D721Med (cell line): ENCODE measurements around the gene CCDC86.
A peak's percentile ranks its signal among the peaks of the same experiment; 100 is the strongest.

Experiments used
- DNase-seq: peaks from one replicate; pipeline ENCODE4 v3.0.0; 2011; ENCODE audit warnings: low spot score; ENCODE audit not compliant: insufficient read length
- FAIRE-seq: peaks from 2 replicates; lab custom pipeline; 2011; peaks lifted over from hg19 to GRCh38; lab: Jason Lieb, UNC
- TF ChIP-seq, protein P1 (sequence below): IDR thresholded peaks from 2 replicates; pipeline ENCODE4 v1.5.1; 2012; ENCODE audit warnings: mild to moderate bottlenecking, control low read depth; ENCODE audit not compliant: insufficient read depth; ENCODE audit errors: missing control alignments

CCDC86 gene

GRCh38 chr11:60841797-60842667 lies at the start of gene CCDC86:
TSS of gene CCDC86 (plus strand) at chr11:60842113. CDS start at chr11:60842125, 12 bp downstream.
- TF ChIP-seq, protein P1, sequence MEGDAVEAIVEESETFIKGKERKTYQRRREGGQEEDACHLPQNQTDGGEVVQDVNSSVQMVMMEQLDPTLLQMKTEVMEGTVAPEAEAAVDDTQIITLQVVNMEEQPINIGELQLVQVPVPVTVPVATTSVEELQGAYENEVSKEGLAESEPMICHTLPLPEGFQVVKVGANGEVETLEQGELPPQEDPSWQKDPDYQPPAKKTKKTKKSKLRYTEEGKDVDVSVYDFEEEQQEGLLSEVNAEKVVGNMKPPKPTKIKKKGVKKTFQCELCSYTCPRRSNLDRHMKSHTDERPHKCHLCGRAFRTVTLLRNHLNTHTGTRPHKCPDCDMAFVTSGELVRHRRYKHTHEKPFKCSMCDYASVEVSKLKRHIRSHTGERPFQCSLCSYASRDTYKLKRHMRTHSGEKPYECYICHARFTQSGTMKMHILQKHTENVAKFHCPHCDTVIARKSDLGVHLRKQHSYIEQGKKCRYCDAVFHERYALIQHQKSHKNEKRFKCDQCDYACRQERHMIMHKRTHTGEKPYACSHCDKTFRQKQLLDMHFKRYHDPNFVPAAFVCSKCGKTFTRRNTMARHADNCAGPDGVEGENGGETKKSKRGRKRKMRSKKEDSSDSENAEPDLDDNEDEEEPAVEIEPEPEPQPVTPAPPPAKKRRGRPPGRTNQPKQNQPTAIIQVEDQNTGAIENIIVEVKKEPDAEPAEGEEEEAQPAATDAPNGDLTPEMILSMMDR = no peak
- FAIRE-seq (no peak), DNase-seq (peak; percentile 99)

DNA sequence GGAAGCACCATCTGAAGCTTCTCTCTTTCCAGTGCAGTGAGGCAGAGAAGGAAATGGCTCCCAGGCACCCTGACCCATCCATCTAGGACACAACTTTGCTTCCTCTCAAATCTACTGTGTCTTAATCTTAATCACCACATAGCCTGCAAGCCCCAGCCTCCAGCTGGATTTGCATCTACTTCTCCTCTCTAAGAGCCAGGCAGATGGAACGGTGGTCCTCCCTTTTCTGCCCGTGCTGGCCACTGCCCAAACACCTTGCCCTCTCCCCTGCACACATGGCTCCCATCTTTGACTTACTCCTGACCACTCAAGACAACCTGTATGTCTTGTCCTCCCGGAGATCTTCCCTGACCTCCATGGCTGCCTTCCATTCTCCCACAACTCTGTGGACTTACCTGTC lies 49.4 kb upstream of the CCDC86 start:
- FAIRE-seq = no peak
- no peak for DNase-seq
- TF ChIP-seq, protein P1 = no peak

GRCh38 chr11:60795291-60795690 lies 46.6 kb upstream of the CCDC86 start:
- DNase-seq (no peak), FAIRE-seq (no peak)
- TF ChIP-seq, protein P1 = no peak

GRCh38 chr11:60797846-60798630 lies 43.9 kb upstream of the CCDC86 start:
- TF ChIP-seq, protein P1 = no peak
- FAIRE-seq (no peak), DNase-seq (no peak)

GRCh38 chr11:60798631-60799030 lies 43.3 kb upstream of the CCDC86 start:
- TF ChIP-seq, protein P1 = no peak
- no peak for FAIRE-seq
- DNase-seq = no peak

DNA sequence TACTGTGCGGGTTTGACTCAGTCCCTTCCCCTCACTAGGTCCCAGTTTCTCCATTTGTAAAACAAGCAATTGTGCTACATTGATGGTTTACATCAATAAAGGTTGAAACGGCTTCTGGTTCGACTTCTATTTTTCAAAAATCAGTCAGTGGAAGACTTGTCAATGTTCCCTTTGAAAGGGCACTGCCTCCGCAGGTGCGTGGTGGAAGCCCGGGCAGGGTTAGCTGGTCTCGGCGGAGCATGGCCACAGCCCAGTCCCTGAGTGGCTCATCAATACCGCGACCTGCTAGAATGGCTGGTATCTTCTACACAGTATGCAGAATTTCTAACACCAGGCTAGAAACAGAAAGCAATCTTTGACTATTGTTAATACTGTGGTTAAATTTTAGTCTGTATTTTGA lies 40.7 kb upstream of the CCDC86 start:
- TF ChIP-seq, protein P1 = no peak
- no peak for DNase-seq
- no peak for FAIRE-seq
